T-helper 2 cell treated with Interferon-gamma antibody and Interleukin-4, amounts not matched to agents 100 ng/mL and 5 ng/mL, for 36 hours (primary cell): ENCODE measurements around the gene ZNF302. TPM values are rescaled to one million over a fixed set of nuclear protein-coding genes. Genes with fewer than 3 reads are reported as not detected.
"Not testable (repeated sequence)": the region's sequence is repeated elsewhere in the genome, so short reads cannot be mapped to it uniquely, and the experiment has no call there.

Source experiments
- intact Hi-C: fragments of 100-400 bp; cut with micrococcal nuclease; formaldehyde crosslinking; loops from one replicate; pipeline ENCODE4 v1.15.1; 2023
- total RNA-seq: library from RNA; stranded (reverse); gene quantifications from 2 replicates; pipeline ENCODE4 v1.2.3, GENCODE V29; 2022

Gene ZNF302
- total RNA-seq, 1 donor from 2014 or later, result 18.0 TPM

DNA sequence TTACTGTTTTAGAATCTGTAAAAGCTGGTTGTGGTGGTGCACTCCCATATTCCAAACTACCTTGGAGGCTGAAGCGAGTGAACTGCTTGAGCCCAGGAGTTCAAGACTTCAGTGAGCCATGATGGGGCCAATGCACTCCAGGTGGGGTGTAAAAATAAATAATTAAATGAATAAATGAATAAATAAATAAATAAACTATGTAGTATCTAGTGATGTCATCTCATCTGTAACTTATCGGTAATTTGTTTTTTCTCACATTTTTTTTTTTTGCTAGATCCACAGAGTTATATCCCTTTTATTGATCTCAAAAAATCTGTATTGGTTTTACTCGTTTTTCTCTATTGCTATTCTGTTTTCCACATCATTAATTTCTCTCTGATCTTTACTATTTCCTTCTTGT is 5.5 kb upstream of the ZNF302 start:
- intact Hi-C loops, result loop anchor here (10.0 kb wide), 1 partner anchor 497 kb away; the partner anchor contains the start of gene LSM14A

GRCh38 chr19:34673590-34673989 is 3.9 kb upstream of the ZNF302 start:
- intact Hi-C loops, result loop anchor here (10.0 kb wide), 1 partner anchor 499 kb away; the partner anchor contains the start of gene LSM14A

DNA sequence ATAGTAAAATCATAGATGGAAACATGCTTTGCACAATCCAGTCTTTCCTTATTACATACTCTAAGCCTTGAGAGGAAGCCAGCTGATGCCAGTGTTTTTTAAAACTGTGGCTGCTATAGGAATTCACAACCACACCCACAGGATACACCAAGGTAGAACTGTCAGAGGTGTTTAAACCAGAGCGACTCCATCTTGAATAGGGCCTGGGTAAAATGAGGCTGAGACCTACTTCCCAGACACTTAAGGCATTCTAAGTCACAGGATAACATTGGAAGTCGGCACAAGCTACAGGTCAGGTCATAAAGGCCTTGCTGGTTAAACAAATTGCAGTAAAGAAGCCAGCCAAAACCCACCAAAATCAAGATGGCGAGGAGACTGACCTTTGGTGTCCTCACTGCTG is 2.2 kb upstream of the ZNF302 start:
- intact Hi-C loops, result loop anchor here (5.0 to 10.0 kb wide), 2 partner anchors 287 to 500 kb away; partner anchors contain the start of genes LSM14A and ZNF792

DNA sequence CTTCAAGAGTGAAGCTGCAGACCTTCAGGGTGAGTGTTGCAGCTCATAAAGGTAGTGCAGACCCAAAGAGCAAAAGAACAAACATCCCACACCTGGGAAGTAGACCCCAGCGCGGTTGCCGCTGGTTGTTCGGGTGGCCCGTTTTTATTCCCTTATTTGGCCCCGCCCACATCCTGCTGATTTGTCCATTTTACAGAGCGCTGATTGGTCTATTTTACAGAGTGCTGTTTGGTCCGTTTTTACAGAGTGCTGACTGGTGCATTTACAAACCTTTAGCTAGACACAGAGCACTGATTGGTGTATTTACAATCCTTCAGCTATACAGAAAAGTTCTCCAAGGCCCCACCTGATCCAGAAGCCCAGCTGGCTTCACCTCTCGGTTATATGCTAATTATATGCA is 1.6 kb upstream of the ZNF302 start:
- intact Hi-C loops, result loop anchor here (5.0 to 10.0 kb wide), 2 partner anchors 286 to 501 kb away; partner anchors contain the start of genes LSM14A and ZNF792

- intact Hi-C loops, result loop anchor here (1.0 to 10.0 kb wide), 6 partner anchors 10 to 502 kb away; partner anchors contain the start of genes LSM14A, ZNF599 and ZNF792
These were observed 637 bp upstream of the ZNF302 start, which contains the start of gene SCGB2B2 for GRCh38 chr19:34676697-34677385. Gene SCGB2B2 (minus strand): TSS chr19:34677159. CDS start chr19:34594563, 82,596 bp downstream.

DNA sequence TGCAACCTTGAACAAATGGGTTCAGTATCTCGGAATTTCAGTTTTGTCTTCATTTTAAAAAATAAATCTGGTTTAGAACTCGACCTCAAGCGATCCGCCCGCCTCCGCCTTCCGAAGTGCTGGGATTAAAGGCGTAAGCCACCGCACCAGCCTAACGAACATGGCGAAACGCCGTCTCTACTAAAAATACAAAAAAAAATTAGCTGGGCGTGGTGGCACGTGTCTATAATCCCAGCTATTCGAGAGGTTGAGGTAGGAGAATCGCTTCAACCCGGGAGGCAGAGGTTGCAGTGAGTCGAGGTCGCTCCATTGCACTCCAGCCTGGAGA is 571 bp downstream of the ZNF302 start:
- intact Hi-C loops, result loop anchor here (5.0 to 10.0 kb wide), 2 partner anchors 284 to 503 kb away; partner anchors contain the start of genes LSM14A and ZNF792

GRCh38 chr19:34678421-34678820 is 943 bp downstream of the ZNF302 start:
- intact Hi-C loops, result loop anchor here (5.0 to 10.0 kb wide), 2 partner anchors 284 to 504 kb away; partner anchors contain the start of genes LSM14A and ZNF792

- intact Hi-C loops, result no loop called here
These were observed 4.0 kb downstream of the ZNF302 start for GRCh38 chr19:34681478-34681877.

- intact Hi-C loops, result not testable (repeated sequence)
These were observed 7.8 kb downstream of the ZNF302 start for GRCh38 chr19:34685266-34685665.

- intact Hi-C loops, result no loop called here
These were observed 9.0 kb downstream of the ZNF302 start for GRCh38 chr19:34686455-34686854.

DNA sequence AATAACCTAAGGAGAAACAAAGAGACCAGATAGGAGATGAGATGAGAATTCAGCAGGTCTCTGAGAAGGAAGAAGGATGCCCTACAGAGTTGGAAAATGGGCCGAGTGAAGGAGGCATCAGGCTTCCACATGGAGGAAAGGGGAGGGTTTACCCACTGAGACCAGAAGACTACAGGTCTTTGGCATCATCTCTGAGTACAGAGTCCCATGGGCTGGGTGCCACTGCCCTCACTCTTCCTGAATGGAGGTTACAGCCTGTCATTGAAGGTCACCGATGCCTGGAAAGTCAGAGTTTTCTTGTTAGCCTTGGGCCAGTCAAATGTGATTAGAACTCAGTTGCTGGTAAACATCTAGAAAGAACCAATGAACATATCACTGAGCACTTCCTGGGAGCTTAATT is 9.9 kb downstream of the ZNF302 start:
- intact Hi-C loops, result no loop called here

DNA sequence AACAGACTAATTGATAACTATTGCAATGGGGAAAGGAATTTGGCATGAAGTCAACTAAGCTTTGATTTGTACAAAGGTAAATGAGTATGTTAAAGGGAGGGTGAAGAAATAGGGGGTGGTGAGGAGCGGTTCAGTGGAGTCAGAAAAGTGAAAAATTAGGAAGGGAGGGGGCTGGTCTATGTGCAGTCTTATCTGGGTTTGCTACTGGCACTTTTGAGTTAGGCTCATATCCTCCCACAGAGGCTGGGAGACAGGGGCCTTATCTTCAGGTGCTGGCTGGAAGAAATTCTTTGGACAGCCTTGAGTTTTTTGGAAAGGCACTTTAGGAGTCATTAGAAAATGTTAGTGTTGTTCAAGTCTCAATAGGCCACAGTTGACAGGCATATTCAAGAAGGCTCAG is 11.1 kb downstream of the ZNF302 start:
- intact Hi-C loops, result no loop called here

DNA sequence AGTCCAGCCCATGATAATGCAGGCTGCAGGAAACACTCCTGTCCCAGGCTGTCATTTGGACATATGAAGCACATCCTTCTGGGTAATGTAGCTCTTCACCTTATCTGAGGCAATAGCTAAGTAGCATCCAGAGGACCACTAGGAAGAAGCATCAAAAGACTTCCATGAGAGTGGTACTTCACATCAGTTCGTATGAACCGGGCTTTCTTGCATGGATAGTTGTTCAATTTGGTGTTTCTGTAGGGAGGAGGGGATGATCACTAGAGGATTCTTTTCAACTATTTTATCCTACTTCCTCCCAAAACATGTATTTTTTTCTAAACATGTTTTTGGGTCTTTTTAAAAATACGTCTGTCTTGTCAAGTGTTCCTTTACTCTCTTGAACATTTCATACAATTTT is 12.9 kb downstream of the ZNF302 start:
- intact Hi-C loops, result no loop called here

GRCh38 chr19:34692549-34692948 is 15.1 kb downstream of the ZNF302 start:
- intact Hi-C loops, result no loop called here

- intact Hi-C loops, result no loop called here
These were observed 30.2 kb downstream of the ZNF302 start for GRCh38 chr19:34707661-34708060.

- intact Hi-C loops, result loop anchor here (1.0 kb wide), 3 partner anchors 35 to 211 kb away; partner anchors contain the start of genes SCGB2B2 and ZNF302
These were observed 34.4 kb downstream of the ZNF302 start for GRCh38 chr19:34711890-34712289.

DNA sequence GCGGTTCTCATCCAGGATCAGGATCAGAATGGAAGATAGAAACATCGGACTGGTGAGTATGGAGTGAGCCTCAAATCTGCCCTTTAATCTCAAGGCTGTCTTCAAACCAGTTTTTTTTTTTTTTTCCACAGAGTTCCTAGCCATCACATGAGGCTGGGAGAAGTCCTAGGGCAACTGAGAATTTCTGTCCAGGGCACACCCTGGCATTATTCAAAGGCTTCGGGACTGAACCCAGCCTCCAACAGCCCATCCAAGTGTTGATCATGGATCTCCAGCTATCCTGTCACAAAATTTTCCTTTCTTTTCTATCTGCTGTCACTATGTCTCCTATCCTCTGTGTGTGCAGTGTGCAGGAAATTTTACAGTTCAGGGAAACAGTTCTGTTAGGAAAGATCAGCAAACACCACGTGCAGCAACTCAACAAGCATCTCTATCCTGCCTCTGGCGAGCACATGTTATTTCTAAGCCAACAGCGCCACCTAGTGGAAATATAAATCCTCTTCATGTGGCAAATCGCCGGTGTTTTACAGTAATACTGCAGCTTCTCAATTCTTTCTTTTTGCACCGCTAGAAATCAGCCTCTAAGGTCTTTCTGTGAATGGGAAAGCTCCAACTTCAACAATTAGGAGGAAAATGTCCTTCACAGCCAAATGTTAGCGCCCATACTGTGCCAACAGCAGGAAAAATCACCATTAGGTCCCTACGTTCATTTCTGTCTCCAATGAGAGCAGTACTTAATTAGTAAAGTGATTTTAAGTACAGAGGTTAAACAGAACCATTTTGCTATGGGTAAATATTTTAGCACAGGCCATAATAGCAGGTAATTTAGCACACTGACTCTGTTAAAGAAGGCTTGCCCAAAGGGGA is 35.1 kb downstream of the ZNF302 start:
- intact Hi-C loops, result loop anchor here (1.0 kb wide), 3 partner anchors 35 to 211 kb away; partner anchors contain the start of genes SCGB2B2 and ZNF302

DNA sequence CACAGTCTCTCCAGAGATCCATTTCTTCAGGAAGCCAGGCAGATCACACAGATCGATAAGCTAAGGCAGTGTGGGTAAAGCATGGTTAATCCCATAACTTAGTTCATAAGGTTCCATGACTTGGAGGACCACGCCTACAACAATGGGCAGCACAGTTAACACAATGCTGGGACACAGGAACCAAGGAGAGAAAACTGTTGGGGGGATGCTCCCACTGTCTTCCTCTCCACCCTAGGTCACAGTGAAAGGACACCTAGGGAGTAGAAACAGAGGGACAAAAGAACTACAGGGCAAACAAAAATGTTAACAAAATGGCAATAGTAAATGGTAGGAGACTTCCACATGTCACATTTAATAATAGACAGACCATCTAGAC is 35.8 kb downstream of the ZNF302 start:
- intact Hi-C loops, result no loop called here

GRCh38 chr19:34715357-34715756 is 37.9 kb downstream of the ZNF302 start:
- intact Hi-C loops, result no loop called here

GRCh38 chr19:34722353-34722752 is 44.9 kb downstream of the ZNF302 start:
- intact Hi-C loops, result no loop called here

GRCh38 chr19:34725400-34725799 is 47.9 kb downstream of the ZNF302 start:
- intact Hi-C loops, result no loop called here
